ENCODE results near the gene PTGFRN. TPM values are rescaled to one million over a fixed set of nuclear protein-coding genes. Genes with fewer than 3 reads are reported as not detected.
"Not testable (repeated sequence)": the region's sequence is repeated elsewhere in the genome, so short reads cannot be mapped to it uniquely, and the experiment has no call there.

PTGFRN gene
- total and polyA plus RNA-seq, 2 experiments from 2014 or later = 17.4 to 32.7 TPM

DNA sequence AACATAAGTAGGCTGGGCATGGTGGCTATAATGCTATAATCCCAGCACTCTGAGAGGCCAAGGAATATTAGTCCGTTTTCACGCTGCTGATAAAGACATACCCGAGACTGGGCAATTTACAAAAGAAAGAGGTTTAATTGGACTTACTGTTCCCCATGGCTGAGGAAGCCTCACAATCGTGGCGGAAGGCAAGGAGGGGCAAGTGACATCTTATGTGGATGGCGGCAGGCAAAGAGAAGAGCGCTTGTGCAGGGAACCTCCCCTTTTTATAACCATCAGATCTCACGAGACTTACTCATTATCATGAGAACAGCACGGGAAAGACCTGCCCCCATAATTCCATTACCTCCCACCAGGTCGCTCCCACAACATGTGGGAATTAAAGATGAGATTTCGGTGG lies 28.5 kb downstream of the PTGFRN start:
- no peak overlapping the region for H3K27ac ChIP-seq (ENCODE audit: low read depth)
- no peak overlapping the region; the same call in 2 of the 3 replicates for H3K4me3 Mint-ChIP-seq
- H3K79me2 ChIP-seq (replicated peaks; ENCODE audit: insufficient read depth) = peaks cover 40% of the 10 kb centered on the region
- no peaks in the 10 kb centered on the region; the same call in 2 of the 3 replicates for H3K9me3 Mint-ChIP-seq
- ATAC-seq = no peak
- peaks cover 20% of the 10 kb centered on the region; the same call in 2 of the 3 replicates for H3K36me3 Mint-ChIP-seq (ENCODE audit: low read depth)
- H3K27me3 ChIP-seq (ENCODE audit: insufficient read depth) = no peaks in the 10 kb centered on the region
- peaks cover 25% of the 10 kb centered on the region for H3K4me1 Mint-ChIP-seq
- peaks cover 22% of the 10 kb centered on the region for H3K4me1 ChIP-seq (ENCODE audit: insufficient read depth)
- H3F3A ChIP-seq (replicated peaks; ENCODE audit: low read depth) = no peaks in the 10 kb centered on the region
- H3K27ac Mint-ChIP-seq = no peak overlapping the region; the same call in 1 of the 2 replicates
- no peak for TF ChIP-seq POLR2AphosphoS5 (IDR thresholded peaks at IDR 0.05; ENCODE audit: low read depth)
- no peak for TF ChIP-seq STAT1 (IDR thresholded peaks at IDR 0.05; ENCODE audit: unreplicated experiment)
- no peak for TF ChIP-seq NANOG (IDR thresholded peaks at IDR 0.05; ENCODE audit: borderline replicate concordance)
- TF ChIP-seq EZH2phosphoT487 (IDR thresholded peaks at IDR 0.05; ENCODE audit: unreplicated experiment) = no peak
- TF ChIP-seq JUNB (IDR thresholded peaks at IDR 0.05; ENCODE audit: unreplicated experiment) = no peak
- TF ChIP-seq EZH2 (IDR thresholded peaks at IDR 0.05; ENCODE audit: low read depth, unreplicated experiment) = no peak
- TF ChIP-seq ETS1 (IDR thresholded peaks at IDR 0.05) = no peak
- no peak for TF ChIP-seq CREB1 (CRISPR knock-in tag; IDR thresholded peaks at IDR 0.05; ENCODE audit: low read depth)
- TF ChIP-seq, protein P1, sequence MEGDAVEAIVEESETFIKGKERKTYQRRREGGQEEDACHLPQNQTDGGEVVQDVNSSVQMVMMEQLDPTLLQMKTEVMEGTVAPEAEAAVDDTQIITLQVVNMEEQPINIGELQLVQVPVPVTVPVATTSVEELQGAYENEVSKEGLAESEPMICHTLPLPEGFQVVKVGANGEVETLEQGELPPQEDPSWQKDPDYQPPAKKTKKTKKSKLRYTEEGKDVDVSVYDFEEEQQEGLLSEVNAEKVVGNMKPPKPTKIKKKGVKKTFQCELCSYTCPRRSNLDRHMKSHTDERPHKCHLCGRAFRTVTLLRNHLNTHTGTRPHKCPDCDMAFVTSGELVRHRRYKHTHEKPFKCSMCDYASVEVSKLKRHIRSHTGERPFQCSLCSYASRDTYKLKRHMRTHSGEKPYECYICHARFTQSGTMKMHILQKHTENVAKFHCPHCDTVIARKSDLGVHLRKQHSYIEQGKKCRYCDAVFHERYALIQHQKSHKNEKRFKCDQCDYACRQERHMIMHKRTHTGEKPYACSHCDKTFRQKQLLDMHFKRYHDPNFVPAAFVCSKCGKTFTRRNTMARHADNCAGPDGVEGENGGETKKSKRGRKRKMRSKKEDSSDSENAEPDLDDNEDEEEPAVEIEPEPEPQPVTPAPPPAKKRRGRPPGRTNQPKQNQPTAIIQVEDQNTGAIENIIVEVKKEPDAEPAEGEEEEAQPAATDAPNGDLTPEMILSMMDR (conservative IDR thresholded peaks at IDR 0.05; ENCODE audit: low read depth in 2 of 2) = no peak
- no peak for TF ChIP-seq ZNF114 (CRISPR knock-in tag; IDR thresholded peaks at IDR 0.05)
- no peak overlapping the region for H3K4me3 ChIP-seq
- no peak overlapping the region for H3K4me2 ChIP-seq
- 0 out of 2 replicates have a peak, but pooled peaks cover 4% of the 10 kb centered on the region for H4K20me1 ChIP-seq (replicated peaks; ENCODE audit: insufficient read depth)
- no peaks in the 10 kb centered on the region for H3K27me3 Mint-ChIP-seq (ENCODE audit: insufficient read depth, low read depth, poor library complexity)
- H3K36me3 ChIP-seq (ENCODE audit: insufficient read depth) = no peaks in the 10 kb centered on the region; the same call in 1 of the 2 replicates
- no peak overlapping the region for H2AFZ ChIP-seq
- H3K9me2 ChIP-seq (ENCODE audit: insufficient read depth) = no peaks in the 10 kb centered on the region
- DNase-seq (ENCODE audit: low spot score) = no peak

DNA sequence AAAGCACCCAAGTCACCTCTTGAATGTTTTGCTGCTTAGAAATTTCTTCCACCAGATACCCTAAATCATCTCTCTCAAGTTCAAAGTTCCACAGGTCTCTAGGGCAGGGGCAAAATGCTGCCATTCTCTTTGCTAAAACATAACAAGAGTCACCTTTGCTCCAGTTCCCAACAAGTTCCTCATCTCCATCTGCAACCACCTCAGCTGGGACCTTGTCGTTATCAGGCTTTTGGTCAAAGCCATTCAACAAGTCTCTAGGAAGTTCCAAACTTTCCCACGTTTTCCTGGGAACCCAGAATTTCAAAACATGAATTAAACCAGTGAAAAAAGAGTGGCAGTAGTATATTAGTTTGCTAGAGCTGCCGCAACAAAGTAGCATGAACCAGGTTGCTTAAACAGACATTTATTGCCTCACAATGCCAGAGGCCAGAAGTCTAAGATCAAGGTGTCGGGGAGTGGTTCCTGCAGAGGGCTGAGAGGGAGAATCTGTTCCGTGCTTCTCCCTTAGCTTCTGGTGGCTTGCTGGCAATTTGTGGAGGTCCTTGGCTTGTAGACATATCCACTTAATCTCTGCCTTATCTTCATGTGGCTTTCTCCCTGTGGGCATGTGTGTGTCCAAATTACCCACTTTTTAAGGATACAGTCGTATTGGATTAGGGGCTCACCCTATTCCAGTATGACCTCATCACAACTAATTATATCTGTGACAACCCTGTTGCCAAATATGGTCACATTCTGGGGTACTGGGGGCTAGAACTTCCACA lies 30.2 kb downstream of the PTGFRN start:
- not testable (repeated sequence) for H3K9me2 ChIP-seq (ENCODE audit: insufficient read depth); H4K20me1 ChIP-seq (replicated peaks; ENCODE audit: insufficient read depth); H3K9me3 Mint-ChIP-seq; H3K4me3 Mint-ChIP-seq; H3K4me2 ChIP-seq; H3K4me3 ChIP-seq; H3K27me3 Mint-ChIP-seq (ENCODE audit: insufficient read depth, low read depth, poor library complexity); H3F3A ChIP-seq (replicated peaks; ENCODE audit: low read depth); ATAC-seq; H3K27ac Mint-ChIP-seq; H3K36me3 ChIP-seq (ENCODE audit: insufficient read depth); H3K27me3 ChIP-seq (ENCODE audit: insufficient read depth); H2AFZ ChIP-seq; DNase-seq (ENCODE audit: low spot score); H3K27ac ChIP-seq (ENCODE audit: low read depth)
- Mint-ChIP-seq H3K4me1 (peaks cover 25% of the 10 kb centered on the region), H3K36me3 (ENCODE audit: low read depth) (peaks cover 23% of the 10 kb centered on the region; the same call in 2 of the 3 replicates)
- Histone ChIP-seq H3K4me1 (ENCODE audit: insufficient read depth) (peaks cover 22% of the 10 kb centered on the region), H3K79me2 (replicated peaks; ENCODE audit: insufficient read depth) (peaks cover 26% of the 10 kb centered on the region)
